OCI-LY3 (cell line): ENCODE measurements around the gene STK32C.

ENCODE experiments used
- H2AFZ ChIP-seq: fragments of 200-600, 300-600 bp; shearing (Covaris generic); 2 replicates; pipeline ENCODE4 v1.6.0; 2014; ENCODE audit warnings: antibody characterized with exemption, low read depth, low read length
- H3K27ac ChIP-seq: fragments of 200-600, 300-600 bp; sonication (generic); 2 replicates; pipeline ENCODE4 v1.5.1; 2014; ENCODE audit warnings: mild to moderate bottlenecking, low read length, moderate library complexity, mixed read lengths
- H3K27me3 ChIP-seq: fragments of 200-600, 300-600 bp; sonication (generic); 2 replicates; pipeline ENCODE4 v1.6.1; 2014; ENCODE audit warnings: low read depth, low read length, mixed read lengths
- H3K36me3 ChIP-seq: fragments of 200-600, 300-600 bp; sonication (generic); replicated peaks from 2 replicates; pipeline ENCODE3; 2014; ENCODE audit warnings: low read depth, low read length, mixed read lengths
- H3K4me1 ChIP-seq: fragments of 300-600, 200-600 bp; sonication (generic); 2 replicates; pipeline ENCODE4 v1.6.1; 2014; ENCODE audit warnings: low read length, mixed read lengths
- H3K4me2 ChIP-seq: fragments of 200-600, 300-600 bp; sonication (generic); 2 replicates; pipeline ENCODE4 v1.6.1; 2014; ENCODE audit warnings: low read length, mixed read lengths
- H3K4me3 ChIP-seq: fragments of 300-600, 200-600 bp; sonication (generic); 2 replicates; pipeline ENCODE4 v1.5.1; 2014; ENCODE audit warnings: antibody characterized with exemption, mild to moderate bottlenecking, low read length, moderate library complexity
- H3K79me2 ChIP-seq: fragments of 300-600, 200-600 bp; shearing (Covaris generic); 2 replicates; pipeline ENCODE4 v1.6.1; 2014; ENCODE audit warnings: mild to moderate bottlenecking, low read length, mixed read lengths
- H3K9ac ChIP-seq: fragments of 300-600, 200-600 bp; shearing (Covaris generic); 2 replicates; pipeline ENCODE4 v1.6.0; 2014; ENCODE audit warnings: mild to moderate bottlenecking, low read length, moderate library complexity
- H3K9me3 ChIP-seq: fragments of 200-600, 300-600 bp; shearing (Covaris generic); 2 replicates; pipeline ENCODE4 v1.6.1; 2014; ENCODE audit warnings: low read length, mixed read lengths; ENCODE audit not compliant: insufficient read depth
- H4K20me1 ChIP-seq: fragments of 200-600, 300-600 bp; sonication (generic); 2 replicates; pipeline ENCODE4 v1.6.1; 2016; ENCODE audit warnings: low read length, mixed read lengths; ENCODE audit not compliant: insufficient read depth
- CTCF ChIP-seq: fragments of 200-600, 300-600 bp; sonication (generic); IDR thresholded peaks from 2 replicates; pipeline ENCODE4 v1.5.1; 2014; ENCODE audit warnings: antibody characterized with exemption, low read length, low read depth
- EZH2phosphoT487 ChIP-seq: fragments of 200-600 bp; shearing (Covaris generic); IDR thresholded peaks from 2 replicates; pipeline ENCODE4 v1.6.1; 2018; ENCODE audit warnings: antibody characterized with exemption, mixed run types, low read depth

The STK32C gene

GRCh38 chr10:132264306-132264950, 43.3 kb downstream of the STK32C start:
- no peaks in the 10 kb centered on the region for H4K20me1 ChIP-seq
- H3K4me1 ChIP-seq, result no peaks in the 10 kb centered on the region
- H2AFZ ChIP-seq, result no peak overlapping the region
- no peak overlapping the region for H3K27ac ChIP-seq
- no peaks in the 10 kb centered on the region for H3K36me3 ChIP-seq
- no peak overlapping the region for H3K4me3 ChIP-seq
- H3K79me2 ChIP-seq, result no peaks in the 10 kb centered on the region
- H3K4me2 ChIP-seq, result no peak overlapping the region
- H3K9me3 ChIP-seq, result no peaks in the 10 kb centered on the region
- TF ChIP-seq CTCF, result no peak
- no peak for TF ChIP-seq EZH2phosphoT487
- H3K27me3 ChIP-seq, result no peaks in the 10 kb centered on the region
- H3K9ac ChIP-seq, result no peak overlapping the region

GRCh38 chr10:132263866-132264265, 43.9 kb downstream of the STK32C start:
- TF ChIP-seq CTCF, result no peak
- no peak for TF ChIP-seq EZH2phosphoT487
- H2AFZ ChIP-seq, result no peak overlapping the region
- H3K9me3 ChIP-seq, result no peaks in the 10 kb centered on the region
- no peaks in the 10 kb centered on the region for H3K27me3 ChIP-seq
- no peaks in the 10 kb centered on the region for H3K4me1 ChIP-seq
- no peak overlapping the region for H3K4me2 ChIP-seq
- no peak overlapping the region for H3K4me3 ChIP-seq
- H3K36me3 ChIP-seq, result no peaks in the 10 kb centered on the region
- H3K27ac ChIP-seq, result no peak overlapping the region
- no peaks in the 10 kb centered on the region for H3K79me2 ChIP-seq
- H3K9ac ChIP-seq, result no peak overlapping the region
- no peaks in the 10 kb centered on the region for H4K20me1 ChIP-seq

GRCh38 chr10:132259702-132260482, 47.9 kb downstream of the STK32C start:
- H3K27me3 ChIP-seq, result no peaks in the 10 kb centered on the region
- no peak overlapping the region for H2AFZ ChIP-seq
- no peak overlapping the region for H3K27ac ChIP-seq
- no peaks in the 10 kb centered on the region for H3K79me2 ChIP-seq
- no peaks in the 10 kb centered on the region for H3K9me3 ChIP-seq
- no peaks in the 10 kb centered on the region for H4K20me1 ChIP-seq
- no peak overlapping the region for H3K4me3 ChIP-seq
- TF ChIP-seq EZH2phosphoT487 (no peak), CTCF (no peak)
- H3K36me3 ChIP-seq, result no peaks in the 10 kb centered on the region
- H3K4me1 ChIP-seq, result no peaks in the 10 kb centered on the region
- H3K4me2 ChIP-seq, result no peak overlapping the region
- H3K9ac ChIP-seq, result no peak overlapping the region

- Histone ChIP-seq H3K4me2 (no peak overlapping the region), H3K9ac (no peak overlapping the region), H3K36me3 (no peaks in the 10 kb centered on the region), H3K4me3 (no peak overlapping the region), H3K9me3 (no peaks in the 10 kb centered on the region), H3K79me2 (no peaks in the 10 kb centered on the region), H3K4me1 (no peaks in the 10 kb centered on the region), H3K27me3 (no peaks in the 10 kb centered on the region), H2AFZ (no peak overlapping the region), H4K20me1 (no peaks in the 10 kb centered on the region), H3K27ac (no peak overlapping the region)
- TF ChIP-seq EZH2phosphoT487, result no peak
- no peak for TF ChIP-seq CTCF
Measured at GRCh38 chr10:132258423-132258822, 49.3 kb downstream of the STK32C start.
